Measurements from ENCODE around the gene LTBP3. TPM values are rescaled to one million over a fixed set of nuclear protein-coding genes. Genes with fewer than 3 reads are reported as not detected.

LTBP3 gene
- total and polyA plus RNA-seq, 2 of the 4 experiments (the other 2 are of a cell fraction), result 6.6 to 145 TPM

DNA sequence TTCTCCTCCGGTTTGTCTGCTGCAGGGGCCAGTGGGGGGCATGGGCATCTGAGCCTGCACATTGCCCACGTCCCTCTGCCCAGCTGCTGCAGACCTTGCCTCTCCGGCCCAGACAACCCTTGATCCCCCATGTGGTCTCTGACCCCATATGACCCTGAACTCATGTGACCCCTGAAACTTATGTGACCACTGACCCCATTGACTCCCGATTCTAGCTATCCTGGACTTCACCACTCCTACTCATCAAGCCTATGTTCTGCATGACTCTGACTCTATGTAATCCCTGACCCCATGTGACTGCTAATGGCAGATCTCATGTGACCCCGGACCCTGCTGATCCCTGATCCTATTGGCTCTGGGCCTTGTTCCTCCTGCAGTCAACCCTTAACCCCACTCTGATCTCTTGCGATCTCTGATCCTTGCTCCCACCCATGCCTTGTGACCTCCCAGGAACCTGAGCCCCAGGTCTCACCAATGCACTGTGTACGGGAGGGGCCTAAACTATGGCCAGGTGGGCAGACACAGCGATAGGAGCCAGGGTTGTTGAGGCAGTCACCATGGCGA, 5.7 kb downstream of the LTBP3 start:
- intact Hi-C loops (cut with micrococcal nuclease), result no loop called here
- CTCF ChIA-PET, result no interaction called here

More for the DNA sequence above, 5.7 kb downstream of the LTBP3 start:
- POLR2A ChIA-PET (ENCODE audit: unreplicated experiment), result no interaction called here
- dilution Hi-C loops (cut with HindIII; ENCODE audit: low sequenced_read_pairs, unreplicated experiment), result no loop called here
- Histone ChIP-seq H3K4me2 (ENCODE audit: low read depth, low read length) (no peak overlapping the region), H2BK20ac (ENCODE audit: low read depth, low read length) (no peak overlapping the region), H3K4me3 (ENCODE audit: insufficient read depth, low read depth, low read length) (no peak overlapping the region), H3K4me1 (ENCODE audit: control insufficient read depth, insufficient read depth, low read length) (peaks cover 20% of the 10 kb centered on the region), H3K56ac (ENCODE audit: extremely low read depth, insufficient read depth, low read length) (no peak overlapping the region), H4K5ac (ENCODE audit: low read depth, low read length) (no peak overlapping the region), H3K9ac (ENCODE audit: low read depth, low read length) (no peak overlapping the region), H3K18ac (ENCODE audit: low read depth, low read length) (no peak overlapping the region), H3K4ac (ENCODE audit: low read depth, low read length) (no peak overlapping the region), H3K79me1 (ENCODE audit: low read depth in 1 of 2, low read length in 2 of 2) (peaks cover 16 to 42% of the 10 kb centered on the region in 2 experiments), H2AK5ac (ENCODE audit: low read depth, low read length) (no peak overlapping the region), H2BK120ac (ENCODE audit: low read depth, low read length) (no peak overlapping the region), H2AK9ac (replicated peaks; ENCODE audit: low read depth, low read length, poor library complexity) (no peak overlapping the region), H4K91ac (ENCODE audit: insufficient read depth, low read depth, low read length) (no peak overlapping the region), H2BK5ac (ENCODE audit: low read depth, low read length, poor library complexity, severe bottlenecking) (no peak overlapping the region), H3K9me3 (ENCODE audit: control insufficient read depth, insufficient read depth, low read length) (no peaks in the 10 kb centered on the region), H3K14ac (replicated peaks; ENCODE audit: low read depth, low read length) (no peak overlapping the region), H3K27me3 (ENCODE audit: control insufficient read depth, insufficient read depth, low read length) (no peaks in the 10 kb centered on the region), H3K36me3 (ENCODE audit: control insufficient read depth, insufficient read depth, low read length) (peaks cover 32% of the 10 kb centered on the region), H3K23ac (ENCODE audit: low read depth, low read length) (no peak overlapping the region), H4K8ac (ENCODE audit: low read depth in 2 of 2, low read length in 2 of 2) (no peak overlapping the region), H3K27ac (ENCODE audit: insufficient read depth, low read length) (no peak overlapping the region), H2AFZ (replicated peaks; ENCODE audit: low read length, poor library complexity) (no peak overlapping the region), H4K20me1 (ENCODE audit: insufficient read depth, low read length) (peaks cover 19% of the 10 kb centered on the region), H3K9me1 (ENCODE audit: insufficient read depth, low read length) (peaks cover 11% of the 10 kb centered on the region), H2BK15ac (ENCODE audit: low read depth, low read length) (no peak overlapping the region)
- no peak for DNase-seq
- TF ChIP-seq RCOR1 (IDR thresholded peaks at IDR 0.05; ENCODE audit: insufficient replicate concordance, low read length) (no peak), MXI1 (IDR thresholded peaks at IDR 0.05; ENCODE audit: borderline replicate concordance, low read depth, low read length) (no peak), FOS (IDR thresholded peaks at IDR 0.05; ENCODE audit: low read depth, low read length) (no peak), CHD1 (IDR thresholded peaks at IDR 0.05; ENCODE audit: low read depth, low read length) (no peak), SMC3 (IDR thresholded peaks at IDR 0.05; ENCODE audit: low read depth, low read length) (no peak), RAD21 (IDR thresholded peaks at IDR 0.05; ENCODE audit: low read length) (no peak)
- TF ChIP-seq, protein P1, sequence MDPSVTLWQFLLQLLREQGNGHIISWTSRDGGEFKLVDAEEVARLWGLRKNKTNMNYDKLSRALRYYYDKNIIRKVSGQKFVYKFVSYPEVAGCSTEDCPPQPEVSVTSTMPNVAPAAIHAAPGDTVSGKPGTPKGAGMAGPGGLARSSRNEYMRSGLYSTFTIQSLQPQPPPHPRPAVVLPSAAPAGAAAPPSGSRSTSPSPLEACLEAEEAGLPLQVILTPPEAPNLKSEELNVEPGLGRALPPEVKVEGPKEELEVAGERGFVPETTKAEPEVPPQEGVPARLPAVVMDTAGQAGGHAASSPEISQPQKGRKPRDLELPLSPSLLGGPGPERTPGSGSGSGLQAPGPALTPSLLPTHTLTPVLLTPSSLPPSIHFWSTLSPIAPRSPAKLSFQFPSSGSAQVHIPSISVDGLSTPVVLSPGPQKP (IDR thresholded peaks at IDR 0.05; ENCODE audit: borderline replicate concordance, low read depth, low read length), result no peak
- WGBS, 2 experiments (ENCODE audit: extremely low coverage in 2 of 2, insufficient read length in 1 of 2), result 92% methylated on average over 5 of the region's 9 CpGs; no CpG with 5 or more reads in 1 of the 2 experiments
- in situ Hi-C loops (cut with MboI; ENCODE audit: low sequenced_read_pairs), result no loop called here
- no peak for ATAC-seq (ENCODE audit: low read depth)
- BruUV-seq (replicated peaks), result no TSS peak

Measured in IMR-90 (cell line).